ENCODE data around the gene TUBB2B. TPM values are rescaled to one million over a fixed set of nuclear protein-coding genes. Genes with fewer than 3 reads are reported as not detected.
A peak's percentile ranks its signal among the peaks of the same experiment; 100 is the strongest.
"Not testable (repeated sequence)": the region's sequence is repeated elsewhere in the genome, so short reads cannot be mapped to it uniquely, and the experiment has no call there.

The TUBB2B gene
- total RNA-seq, 2 donors from 2014 or later: 2.2 to 2.4 TPM

- Histone ChIP-seq H3K27ac (no peak overlapping the region), H3K4me1 (peaks cover 0 to 5% of the 10 kb centered on the region in 2 donors), H3K9me3 (peaks cover 0 to 7% of the 10 kb centered on the region in 2 donors), H3K4me3 (no peak overlapping the region), H3K36me3 (no peaks in the 10 kb centered on the region), H3K27me3 (no peaks in the 10 kb centered on the region)
- no peak for DNase-seq (ENCODE audit: low spot score)
- no peak for TF ChIP-seq CTCF (IDR thresholded peaks at IDR 0.05)
These were observed 22.5 kb downstream of the TUBB2B start for GRCh38 chr6:3204921-3205320.

DNA sequence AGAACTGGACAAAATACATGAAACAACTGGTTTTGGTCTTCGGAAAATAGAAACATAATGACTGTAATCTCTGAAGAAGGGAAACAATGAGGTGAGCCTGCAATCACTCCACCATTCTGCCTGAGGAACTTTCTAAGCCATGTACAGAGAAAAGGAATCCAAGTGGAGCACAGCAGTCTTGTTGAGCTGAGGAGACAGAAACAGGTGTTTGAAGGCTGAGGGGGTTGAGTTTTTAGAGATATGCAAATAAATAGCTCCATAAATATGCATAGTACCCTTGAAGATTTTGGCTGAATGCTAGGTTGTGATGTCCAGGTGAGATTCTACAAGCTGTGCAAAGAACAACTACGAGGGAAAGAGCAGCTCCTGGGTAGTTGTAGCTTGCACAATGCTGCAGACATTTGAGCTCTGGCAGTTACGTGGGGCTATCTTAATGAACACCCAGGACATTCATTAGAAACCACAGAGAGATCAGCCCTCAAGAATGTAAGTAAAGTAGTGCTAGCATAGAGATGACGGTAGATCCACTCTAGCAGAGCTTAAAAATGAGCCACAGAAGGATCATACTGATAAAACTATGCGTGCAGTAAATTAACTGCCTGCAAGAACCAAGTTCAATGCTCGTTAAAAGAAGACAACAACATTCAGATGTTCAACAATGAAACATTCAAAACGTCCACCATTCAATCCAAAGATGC lies 24.3 kb downstream of the TUBB2B start:
- H3K36me3 ChIP-seq: no peaks in the 10 kb centered on the region
- DNase-seq (ENCODE audit: low spot score): no peak
- H3K27me3 ChIP-seq: no peaks in the 10 kb centered on the region
- no peak overlapping the region for H3K27ac ChIP-seq
- TF ChIP-seq CTCF (IDR thresholded peaks at IDR 0.05): no peak
- no peak overlapping the region for H3K4me3 ChIP-seq
- H3K4me1 ChIP-seq: no peaks in the 10 kb centered on the region
- H3K9me3 ChIP-seq: peaks cover 0 to 7% of the 10 kb centered on the region in 2 donors

DNA sequence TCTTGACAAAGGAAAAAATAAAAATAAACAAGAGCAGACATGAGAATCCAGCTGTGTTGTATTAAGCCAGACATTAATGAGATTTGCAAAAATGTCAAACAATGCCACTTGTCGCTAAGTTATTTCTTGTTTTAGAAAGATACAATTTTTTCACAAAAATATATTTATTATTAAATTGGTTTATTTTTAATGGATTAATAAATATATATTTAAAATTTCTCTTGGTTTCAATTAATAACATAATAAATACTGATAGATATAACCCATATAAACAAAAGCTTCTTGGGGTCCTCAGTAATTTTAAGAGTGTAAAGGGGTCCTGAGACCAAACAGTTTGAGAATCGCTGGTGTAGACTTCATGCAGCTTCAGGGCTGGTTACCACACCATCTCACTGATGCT lies 26.1 kb downstream of the TUBB2B start:
- peaks cover 0 to 7% of the 10 kb centered on the region in 2 donors for H3K9me3 ChIP-seq
- no peaks in the 10 kb centered on the region for H3K27me3 ChIP-seq
- no peak for DNase-seq (ENCODE audit: low spot score)
- H3K27ac ChIP-seq: no peak overlapping the region
- no peaks in the 10 kb centered on the region for H3K36me3 ChIP-seq
- TF ChIP-seq CTCF (IDR thresholded peaks at IDR 0.05): no peak
- H3K4me3 ChIP-seq: no peak overlapping the region
- H3K4me1 ChIP-seq: no peaks in the 10 kb centered on the region

- Histone ChIP-seq H3K9me3 (peaks cover 0 to 7% of the 10 kb centered on the region in 2 donors), H3K27ac (no peak overlapping the region), H3K36me3 (no peaks in the 10 kb centered on the region), H3K4me1 (no peaks in the 10 kb centered on the region), H3K4me3 (no peak overlapping the region), H3K27me3 (no peaks in the 10 kb centered on the region)
- no peak for DNase-seq (ENCODE audit: low spot score)
- no peak for TF ChIP-seq CTCF (IDR thresholded peaks at IDR 0.05)
These were observed 26.8 kb downstream of the TUBB2B start for GRCh38 chr6:3200682-3201081.

GRCh38 chr6:3199382-3199781 lies 28.1 kb downstream of the TUBB2B start:
- Histone ChIP-seq H3K36me3 (no peaks in the 10 kb centered on the region), H3K27me3 (no peaks in the 10 kb centered on the region), H3K27ac (no peak overlapping the region), H3K4me1 (peaks cover 0 to 8% of the 10 kb centered on the region in 2 donors), H3K9me3 (peaks cover 0 to 2% of the 10 kb centered on the region in 2 donors), H3K4me3 (no peak overlapping the region)
- TF ChIP-seq CTCF (IDR thresholded peaks at IDR 0.05): no peak
- DNase-seq (ENCODE audit: low spot score): peak; percentile 16

DNA sequence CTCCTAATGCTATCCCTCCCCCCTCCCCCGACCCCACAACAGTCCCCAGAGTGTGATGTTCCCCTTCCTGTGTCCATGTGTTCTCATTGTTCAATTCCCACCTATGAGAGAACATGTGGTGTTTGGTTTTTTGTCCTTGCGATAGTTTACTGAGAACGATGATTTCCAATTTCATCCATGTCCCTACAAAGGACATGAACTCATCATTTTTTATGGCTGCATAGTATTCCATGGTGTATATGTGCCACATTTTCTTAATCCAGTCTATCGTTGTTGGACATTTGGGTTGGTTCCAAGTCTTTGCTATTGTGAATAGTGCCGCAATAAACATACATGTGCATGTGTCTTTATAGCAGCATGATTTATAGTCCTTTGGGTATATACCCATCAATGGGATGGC lies 29.7 kb downstream of the TUBB2B start:
- H3K4me3 ChIP-seq; DNase-seq (ENCODE audit: low spot score); H3K27ac ChIP-seq; H3K4me1 ChIP-seq; H3K36me3 ChIP-seq; H3K27me3 ChIP-seq; H3K9me3 ChIP-seq: not testable (repeated sequence)
